Astrocyte of the cerebellum (primary cell): ENCODE data around the gene SLC6A20.

Experiments used
- DNase-seq: peaks from one replicate; pipeline ENCODE4 v3.0.0-alpha.2; 2011; ENCODE audit warnings: low read depth
- H3K4me3 ChIP-seq: 2 replicates; pipeline ENCODE4 v1.5.1; 2011; ENCODE audit warnings: mild to moderate bottlenecking, low read depth, low read length, moderate library complexity
- in situ Hi-C: cut with HindIII; loops from 2 replicates; pipeline ENCODE4 v1.10.0; 2017; ENCODE audit warnings: low sequenced_read_pairs
- TF ChIP-seq, protein P1 (sequence below): IDR thresholded peaks from 2 replicates; pipeline ENCODE4 v1.5.1; 2012; ENCODE audit warnings: low read length, low read depth, moderate library complexity, mild to moderate bottlenecking; ENCODE audit errors: missing control alignments

Gene SLC6A20

DNA sequence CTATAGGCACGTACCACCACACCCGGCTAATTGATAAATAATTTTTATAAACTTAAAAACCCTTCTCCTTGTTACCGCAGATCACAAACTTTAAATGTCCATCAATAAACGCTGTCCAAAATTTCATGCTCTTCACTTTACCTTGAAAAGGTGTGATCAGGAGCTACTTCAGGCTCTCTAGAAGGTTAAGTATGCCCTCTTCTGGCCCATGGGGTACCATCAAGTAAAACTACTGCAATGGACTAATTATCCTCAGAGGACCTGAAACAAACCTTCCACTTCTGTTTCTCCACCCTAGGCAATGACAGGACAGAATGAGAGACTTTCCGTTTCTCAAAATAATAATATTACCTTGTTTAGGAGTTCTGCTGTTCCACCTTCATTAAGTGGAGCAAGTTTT, 36.4 kb upstream of the SLC6A20 start:
- H3K4me3 ChIP-seq: no peak overlapping the region
- DNase-seq: no peak
- in situ Hi-C loops: no loop called here
- TF ChIP-seq, protein P1, sequence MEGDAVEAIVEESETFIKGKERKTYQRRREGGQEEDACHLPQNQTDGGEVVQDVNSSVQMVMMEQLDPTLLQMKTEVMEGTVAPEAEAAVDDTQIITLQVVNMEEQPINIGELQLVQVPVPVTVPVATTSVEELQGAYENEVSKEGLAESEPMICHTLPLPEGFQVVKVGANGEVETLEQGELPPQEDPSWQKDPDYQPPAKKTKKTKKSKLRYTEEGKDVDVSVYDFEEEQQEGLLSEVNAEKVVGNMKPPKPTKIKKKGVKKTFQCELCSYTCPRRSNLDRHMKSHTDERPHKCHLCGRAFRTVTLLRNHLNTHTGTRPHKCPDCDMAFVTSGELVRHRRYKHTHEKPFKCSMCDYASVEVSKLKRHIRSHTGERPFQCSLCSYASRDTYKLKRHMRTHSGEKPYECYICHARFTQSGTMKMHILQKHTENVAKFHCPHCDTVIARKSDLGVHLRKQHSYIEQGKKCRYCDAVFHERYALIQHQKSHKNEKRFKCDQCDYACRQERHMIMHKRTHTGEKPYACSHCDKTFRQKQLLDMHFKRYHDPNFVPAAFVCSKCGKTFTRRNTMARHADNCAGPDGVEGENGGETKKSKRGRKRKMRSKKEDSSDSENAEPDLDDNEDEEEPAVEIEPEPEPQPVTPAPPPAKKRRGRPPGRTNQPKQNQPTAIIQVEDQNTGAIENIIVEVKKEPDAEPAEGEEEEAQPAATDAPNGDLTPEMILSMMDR: peak; percentile 31

DNA sequence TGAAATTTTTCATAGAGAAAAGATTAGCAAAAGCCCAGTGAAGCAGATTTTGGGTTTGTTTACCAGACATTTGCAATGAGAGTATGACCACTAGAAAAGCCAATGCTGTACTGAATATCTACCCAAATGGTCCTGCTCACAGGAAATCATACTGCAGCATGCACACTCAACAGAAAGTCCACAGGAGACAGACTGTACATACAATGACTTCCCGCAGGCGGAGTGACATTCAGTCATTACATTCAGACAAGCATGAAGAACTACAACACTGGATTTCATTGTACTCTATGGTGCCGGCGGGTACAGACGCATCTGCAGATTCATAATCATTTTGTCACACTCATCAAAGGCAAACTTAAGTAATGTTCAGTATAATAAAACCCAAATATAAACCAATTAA, 33.8 kb upstream of the SLC6A20 start:
- DNase-seq: no peak
- in situ Hi-C loops: no loop called here
- TF ChIP-seq, protein P1: no peak
- no peak overlapping the region for H3K4me3 ChIP-seq

DNA sequence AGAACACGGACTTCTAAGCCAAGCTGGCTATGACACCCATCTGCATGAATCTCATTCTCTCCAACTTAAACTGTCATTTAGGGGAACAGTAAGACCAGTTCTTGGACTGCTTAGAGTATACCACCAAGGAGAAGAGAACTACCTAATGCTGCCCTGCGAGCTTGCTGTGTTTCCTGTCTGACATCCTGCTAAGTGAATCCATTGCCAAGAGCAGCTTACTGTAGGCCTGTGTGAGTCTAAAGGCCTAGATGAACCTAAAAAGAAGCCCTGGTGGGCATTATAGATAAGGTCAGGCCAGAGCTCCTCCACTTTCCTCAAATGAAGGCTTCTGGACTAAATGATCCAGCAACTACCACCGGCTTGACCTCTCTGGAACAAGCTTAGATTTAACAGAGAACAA, 30.6 kb upstream of the SLC6A20 start:
- H3K4me3 ChIP-seq: no peak overlapping the region
- TF ChIP-seq, protein P1: no peak
- DNase-seq: no peak
- in situ Hi-C loops: no loop called here

DNA sequence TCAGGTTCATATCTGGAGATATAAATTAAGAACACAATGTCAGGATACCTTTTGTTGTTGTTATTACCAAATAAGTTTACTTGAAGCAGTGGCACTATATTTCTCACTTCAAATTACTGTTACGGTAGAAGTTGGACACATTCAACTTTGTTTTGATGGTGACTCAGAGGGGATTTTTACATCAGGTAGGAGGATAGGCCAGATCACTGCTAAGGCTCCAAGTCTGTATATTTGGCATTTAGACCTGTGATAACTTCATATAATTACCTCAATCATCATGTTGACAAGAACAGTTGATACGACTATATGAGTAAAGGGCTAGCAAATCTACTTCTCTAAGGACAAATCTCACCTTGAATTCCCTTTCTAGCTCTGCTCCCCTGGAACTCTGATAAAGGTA, 30.0 kb upstream of the SLC6A20 start:
- in situ Hi-C loops: no loop called here
- no peak overlapping the region for H3K4me3 ChIP-seq
- TF ChIP-seq, protein P1: no peak
- DNase-seq: no peak

DNA sequence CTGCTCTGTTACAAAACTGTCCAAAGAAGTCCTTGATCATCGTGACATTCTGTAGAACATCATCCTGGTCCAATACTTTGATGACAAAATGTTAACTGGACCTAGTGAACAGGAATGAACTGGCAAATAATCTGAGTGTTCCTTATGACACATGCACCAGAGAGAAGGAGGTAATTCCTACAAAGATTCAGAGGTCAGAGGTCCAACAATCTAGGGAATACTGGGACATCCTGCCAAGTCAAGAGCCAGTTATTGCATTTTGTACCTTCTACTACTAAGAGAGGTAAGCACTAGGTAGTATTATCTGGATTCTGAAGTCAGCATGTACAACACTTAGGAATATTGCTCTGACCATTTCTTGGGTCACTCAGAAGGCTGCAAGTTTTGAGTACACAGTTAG, 24.8 kb upstream of the SLC6A20 start:
- DNase-seq: no peak
- H3K4me3 ChIP-seq: no peak overlapping the region
- in situ Hi-C loops: no loop called here
- TF ChIP-seq, protein P1: no peak

DNA sequence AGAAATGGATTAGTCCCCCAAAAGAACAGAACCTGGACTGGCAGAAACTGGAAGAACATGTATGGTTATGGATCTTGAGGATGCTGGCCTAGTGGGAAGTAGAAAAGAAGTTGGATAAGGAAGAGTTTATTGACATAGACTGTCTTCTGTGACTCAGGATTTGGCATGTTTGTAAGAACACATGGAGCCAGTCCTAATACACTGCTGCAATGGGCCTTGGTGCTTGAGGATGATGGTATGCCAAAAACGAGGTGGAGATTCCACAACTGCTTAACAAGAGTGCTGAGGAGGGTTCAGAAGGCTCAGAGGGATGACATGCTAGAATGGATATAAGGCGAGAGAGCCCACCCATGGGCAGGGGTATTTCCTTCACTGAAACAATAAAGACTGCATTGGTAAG, 23.2 kb upstream of the SLC6A20 start:
- no peak for DNase-seq
- in situ Hi-C loops: no loop called here
- H3K4me3 ChIP-seq: no peak overlapping the region
- TF ChIP-seq, protein P1: no peak
